HL-60 (cell line): ENCODE measurements around the gene EIF4G3.
"Not testable (repeated sequence)": the region's sequence is repeated elsewhere in the genome, so short reads cannot be mapped to it uniquely, and the experiment has no call there.

Experiments used
- DNase-seq, 2 experiments: peaks; one replicate each; pipeline ENCODE4 v3.0.0-alpha.2; 2010 to 2020; ENCODE audit warnings: low read depth in 1 of 2, low spot score in 1 of 2
- H3K27ac ChIP-seq: fragments of 250-450 bp; sonication (Bioruptor Pico); replicated peaks from 2 replicates; pipeline ENCODE4 v1.5.1; 2020; ENCODE audit warnings: mild to moderate bottlenecking, moderate library complexity
- H3K27me3 ChIP-seq: fragments of 250-450 bp; sonication (Bioruptor Pico); 2 replicates; pipeline ENCODE4 v1.5.1; 2021; ENCODE audit warnings: mild to moderate bottlenecking, moderate library complexity; ENCODE audit not compliant: insufficient read depth, poor library complexity, severe bottlenecking
- H3K4me3 ChIP-seq: replicated peaks from 2 replicates; pipeline ENCODE4 v1.5.1; 2011; ENCODE audit warnings: mild to moderate bottlenecking, control low read depth, low read length; ENCODE audit not compliant: insufficient read depth
- CTCF ChIP-seq: IDR thresholded peaks from one replicate; pipeline ENCODE4 v1.5.1; 2011; ENCODE audit warnings: low read length, control low read depth, inconsistent platforms; ENCODE audit not compliant: insufficient read depth
- GABPA ChIP-seq: IDR thresholded peaks from 2 replicates; pipeline ENCODE4 v1.6.1; 2012; ENCODE audit warnings: low read depth
- POLR2AphosphoS5 ChIP-seq: IDR thresholded peaks from 2 replicates; pipeline ENCODE4 v1.6.1; 2012; ENCODE audit warnings: low read depth
- REST ChIP-seq: IDR thresholded peaks from 2 replicates; pipeline ENCODE4 v1.6.1; 2012; ENCODE audit warnings: low read depth; ENCODE audit not compliant: insufficient replicate concordance
- SPI1 ChIP-seq: IDR thresholded peaks from 2 replicates; pipeline ENCODE4 v1.6.1; 2012; ENCODE audit warnings: low read depth, mild to moderate bottlenecking, borderline replicate concordance

The EIF4G3 gene

GRCh38 chr1:21139601-21140000 lies 37.1 kb downstream of the EIF4G3 start:
- H3K4me3 ChIP-seq = no peak overlapping the region
- DNase-seq = no peak
- H3K27ac ChIP-seq = no peak overlapping the region
- TF ChIP-seq SPI1 (no peak), CTCF (no peak)
- no peaks in the 10 kb centered on the region for H3K27me3 ChIP-seq

GRCh38 chr1:21136344-21136743 lies 40.4 kb downstream of the EIF4G3 start:
- H3K27ac ChIP-seq, H3K27me3 ChIP-seq, DNase-seq, H3K4me3 ChIP-seq: not testable (repeated sequence)

GRCh38 chr1:21131200-21131599 lies 45.5 kb downstream of the EIF4G3 start:
- Histone ChIP-seq H3K27ac (no peak overlapping the region), H3K27me3 (no peaks in the 10 kb centered on the region), H3K4me3 (no peak overlapping the region)
- TF ChIP-seq GABPA = no peak
- TF ChIP-seq SPI1 = no peak
- TF ChIP-seq CTCF = no peak
- no peak for TF ChIP-seq REST
- no peak for TF ChIP-seq POLR2AphosphoS5
- DNase-seq = no peak

- Histone ChIP-seq H3K27me3 (no peaks in the 10 kb centered on the region), H3K27ac (no peak overlapping the region), H3K4me3 (no peak overlapping the region)
- no peak for DNase-seq
- no peak for TF ChIP-seq SPI1
- TF ChIP-seq CTCF = no peak
- TF ChIP-seq POLR2AphosphoS5 = no peak
- no peak for TF ChIP-seq GABPA
- TF ChIP-seq REST = no peak
These were observed 47.3 kb downstream of the EIF4G3 start for GRCh38 chr1:21129407-21129806.
